ENCODE data around the gene PTPRK. TPM values are rescaled to one million over a fixed set of nuclear protein-coding genes. Genes with fewer than 3 reads are reported as not detected.
"Not testable (repeated sequence)": the region's sequence is repeated elsewhere in the genome, so short reads cannot be mapped to it uniquely, and the experiment has no call there.

The PTPRK gene
- total RNA-seq, 2 donors from 2014 or later: 0.77 to 0.78 TPM

DNA sequence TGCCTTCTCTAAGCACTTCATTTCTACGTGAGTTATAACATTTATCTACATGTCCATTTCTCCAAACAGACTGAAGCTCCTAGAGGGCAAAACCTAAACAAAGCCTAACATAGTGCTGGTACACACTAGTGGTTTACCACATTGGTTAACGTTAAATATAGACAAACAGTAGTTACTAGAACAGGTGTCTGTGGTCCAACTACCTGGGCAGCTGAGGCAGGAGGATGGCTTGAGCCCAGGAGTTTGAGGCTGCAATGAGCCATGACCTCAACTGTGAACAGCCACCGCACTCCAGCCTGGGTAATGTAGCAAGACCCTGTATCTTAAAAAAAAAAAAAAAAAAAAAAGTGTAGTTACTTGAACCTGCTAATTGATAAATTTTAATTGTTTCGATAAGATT lies 26.5 kb downstream of the PTPRK start:
- H3K9me3 ChIP-seq (ENCODE audit: control insufficient read depth, low read length, poor library complexity, severe bottlenecking): no peaks in the 10 kb centered on the region
- no peaks in the 10 kb centered on the region for H3K36me3 Mint-ChIP-seq (ENCODE audit: low read depth)
- H3K27ac Mint-ChIP-seq: no peak overlapping the region
- DNase-seq (no peak), ATAC-seq (no peak)
- peaks cover 39% of the 10 kb centered on the region for H3K27me3 Mint-ChIP-seq
- H3K4me3 Mint-ChIP-seq: no peak overlapping the region
- no peaks in the 10 kb centered on the region for H3K4me1 Mint-ChIP-seq

DNA sequence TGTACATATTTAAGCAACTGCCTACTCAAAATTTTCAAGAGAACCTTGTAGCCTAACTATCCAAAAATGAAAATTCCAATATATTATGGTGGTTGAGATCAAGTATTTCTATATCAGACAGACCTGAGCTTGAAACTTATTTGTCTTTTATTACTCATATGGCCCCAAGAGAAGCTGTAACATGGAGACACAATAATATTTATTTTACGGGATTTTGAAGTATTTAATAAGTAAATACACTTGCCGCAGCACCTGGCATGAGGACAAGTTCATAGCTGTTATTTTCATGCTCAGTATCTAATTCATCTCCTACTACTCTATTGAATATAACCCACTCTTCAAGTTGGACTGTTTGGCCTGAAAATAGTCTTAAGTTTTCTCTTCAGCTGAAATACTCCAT lies 28.0 kb downstream of the PTPRK start:
- no peak for DNase-seq
- Mint-ChIP-seq H3K4me1 (peaks cover under 1% of the 10 kb centered on the region), H3K27ac (no peak overlapping the region), H3K4me3 (no peak overlapping the region), H3K36me3 (ENCODE audit: low read depth) (no peaks in the 10 kb centered on the region), H3K27me3 (peaks cover 42% of the 10 kb centered on the region)
- no peaks in the 10 kb centered on the region for H3K9me3 ChIP-seq (ENCODE audit: control insufficient read depth, low read length, poor library complexity, severe bottlenecking)
- no peak for ATAC-seq

DNA sequence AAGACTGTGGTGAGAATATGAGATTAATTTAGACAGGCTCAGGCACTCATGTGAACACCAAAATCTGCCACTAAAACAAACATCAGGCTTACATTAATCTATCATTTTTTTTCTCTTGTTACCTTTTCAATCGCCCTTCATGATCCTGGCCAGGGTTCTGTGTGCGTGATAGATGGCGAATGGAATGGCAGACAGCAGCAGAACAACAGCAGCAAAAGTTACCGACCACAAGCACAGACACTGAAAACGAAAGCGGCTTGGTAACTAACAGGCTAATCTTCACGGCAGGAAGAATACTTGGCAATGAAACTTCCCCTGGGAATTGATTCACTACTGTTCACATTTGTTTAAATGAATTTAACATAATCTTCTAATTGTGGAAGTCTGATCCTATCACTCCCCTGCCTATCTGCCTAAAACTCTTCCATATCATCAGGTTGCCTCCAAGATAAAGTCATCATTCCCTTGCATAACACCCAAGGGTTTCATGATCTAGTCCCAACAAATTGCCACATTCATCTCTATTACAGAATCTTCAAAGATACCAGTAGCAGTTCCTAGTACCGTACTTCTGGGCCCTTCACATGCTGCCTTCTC lies 28.7 kb downstream of the PTPRK start:
- Mint-ChIP-seq H3K4me3 (peak overlapping the region; percentile 4), H3K27ac (no peak overlapping the region)

DNA sequence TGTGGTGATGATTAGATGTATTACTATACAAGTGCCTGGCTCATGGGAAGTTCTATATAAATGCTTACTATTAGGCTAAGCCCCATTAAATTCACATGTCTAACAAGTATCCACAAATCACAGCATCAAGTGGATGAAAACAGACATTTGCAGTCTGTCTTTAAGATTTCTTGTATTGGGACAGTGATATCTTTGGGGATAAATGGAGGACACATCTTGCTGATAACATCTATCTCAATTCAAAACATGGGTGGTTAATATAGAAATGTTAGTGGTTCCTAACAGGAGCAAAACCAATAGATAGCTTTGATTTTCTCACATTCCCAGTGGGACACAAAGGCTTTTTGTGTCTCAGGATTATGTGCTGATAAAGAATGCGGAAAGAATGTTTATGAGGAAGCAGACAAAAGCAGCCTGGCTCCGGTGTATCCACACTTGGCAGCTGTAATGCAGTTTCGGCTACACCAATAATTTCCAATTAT lies 29.3 kb downstream of the PTPRK start:
- Mint-ChIP-seq H3K27ac (no peak overlapping the region), H3K27me3 (peaks cover 44% of the 10 kb centered on the region), H3K36me3 (ENCODE audit: low read depth) (peaks cover 3% of the 10 kb centered on the region), H3K4me3 (no peak overlapping the region), H3K4me1 (peaks cover 4% of the 10 kb centered on the region)
- ATAC-seq (no peak), DNase-seq (no peak)
- H3K9me3 ChIP-seq (ENCODE audit: control insufficient read depth, low read length, poor library complexity, severe bottlenecking): no peaks in the 10 kb centered on the region

More for the DNA sequence above, 28.7 kb downstream of the PTPRK start:
- no peak for ATAC-seq
- peaks cover 44% of the 10 kb centered on the region for H3K27me3 Mint-ChIP-seq
- H3K36me3 Mint-ChIP-seq (ENCODE audit: low read depth): peaks cover under 1% of the 10 kb centered on the region
- DNase-seq: no peak
- no peaks in the 10 kb centered on the region for H3K9me3 ChIP-seq (ENCODE audit: control insufficient read depth, low read length, poor library complexity, severe bottlenecking)
- peaks cover 2% of the 10 kb centered on the region for H3K4me1 Mint-ChIP-seq

DNA sequence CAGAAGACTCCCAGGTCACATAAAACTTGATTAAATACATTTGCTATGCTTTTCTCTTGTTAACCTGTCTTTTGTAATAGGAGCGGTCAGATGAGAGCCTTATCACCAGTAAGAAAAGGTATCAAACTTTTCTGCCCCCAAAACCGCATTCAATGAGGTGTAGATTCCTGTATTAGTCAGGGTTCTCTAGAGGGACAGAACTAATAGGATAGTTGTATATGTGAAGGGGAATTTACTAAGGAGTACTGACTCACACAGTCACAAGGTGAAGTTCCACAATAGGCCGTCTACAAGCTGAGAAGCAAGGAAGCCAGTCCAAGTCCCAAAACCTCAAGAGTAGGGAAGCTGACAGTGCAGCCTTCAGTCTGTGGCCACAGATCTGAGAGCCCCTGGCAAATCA lies 32.7 kb downstream of the PTPRK start:
- H3K9me3 ChIP-seq (ENCODE audit: control insufficient read depth, low read length, poor library complexity, severe bottlenecking): no peaks in the 10 kb centered on the region
- Mint-ChIP-seq H3K27me3 (peaks cover 35% of the 10 kb centered on the region), H3K4me1 (peaks cover 4% of the 10 kb centered on the region), H3K27ac (no peak overlapping the region), H3K36me3 (ENCODE audit: low read depth) (peaks cover 3% of the 10 kb centered on the region), H3K4me3 (no peak overlapping the region)
- ATAC-seq (no peak), DNase-seq (no peak)

DNA sequence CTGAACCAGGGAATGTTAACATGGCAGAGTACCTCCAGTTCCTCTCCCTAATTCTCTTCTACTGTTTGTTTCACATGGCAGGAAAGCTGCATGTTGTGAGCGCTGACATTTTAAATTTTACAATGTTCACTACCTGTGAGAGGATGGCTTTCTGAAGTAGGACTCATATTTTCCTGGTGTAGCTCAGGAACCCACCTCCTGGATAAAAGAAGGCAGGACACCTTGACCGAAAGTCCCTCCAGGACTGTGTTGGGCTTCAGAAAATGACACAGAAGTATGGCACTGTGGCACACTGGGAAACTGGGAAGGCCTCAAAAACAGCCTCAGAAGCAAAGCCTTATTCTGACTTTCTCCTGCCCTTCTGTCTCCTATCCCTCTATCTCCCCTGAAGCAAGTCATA lies 33.3 kb downstream of the PTPRK start:
- Mint-ChIP-seq H3K4me3 (no peak overlapping the region), H3K27ac (no peak overlapping the region), H3K27me3 (peaks cover 28% of the 10 kb centered on the region), H3K36me3 (ENCODE audit: low read depth) (peaks cover 3% of the 10 kb centered on the region), H3K4me1 (peaks cover 4% of the 10 kb centered on the region)
- DNase-seq (no peak), ATAC-seq (no peak)
- H3K9me3 ChIP-seq (ENCODE audit: control insufficient read depth, low read length, poor library complexity, severe bottlenecking): no peaks in the 10 kb centered on the region

DNA sequence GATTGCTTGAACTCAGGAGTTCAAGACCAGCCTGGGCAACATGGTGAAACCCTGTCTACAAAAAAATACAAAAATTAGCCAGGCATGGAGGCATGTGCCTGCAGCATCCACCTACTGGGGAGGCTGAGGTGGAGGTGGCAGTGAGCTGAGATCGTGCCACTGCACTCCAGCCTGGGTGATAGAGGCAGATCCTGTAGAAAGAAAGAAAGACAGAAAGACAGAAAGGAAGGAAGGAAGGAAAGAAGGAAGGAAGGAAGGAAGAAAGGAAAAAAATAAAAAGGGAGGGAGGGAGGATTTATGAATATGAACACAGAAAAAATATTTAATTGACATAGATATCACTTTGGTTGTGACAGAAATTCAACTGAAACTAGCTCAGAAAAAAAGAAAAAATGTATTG lies 33.8 kb downstream of the PTPRK start:
- not testable (repeated sequence) for H3K9me3 ChIP-seq (ENCODE audit: control insufficient read depth, low read length, poor library complexity, severe bottlenecking); DNase-seq; H3K4me1 Mint-ChIP-seq; H3K27ac Mint-ChIP-seq; ATAC-seq; H3K4me3 Mint-ChIP-seq; H3K36me3 Mint-ChIP-seq (ENCODE audit: low read depth)
- H3K27me3 Mint-ChIP-seq: peaks cover 23% of the 10 kb centered on the region

DNA sequence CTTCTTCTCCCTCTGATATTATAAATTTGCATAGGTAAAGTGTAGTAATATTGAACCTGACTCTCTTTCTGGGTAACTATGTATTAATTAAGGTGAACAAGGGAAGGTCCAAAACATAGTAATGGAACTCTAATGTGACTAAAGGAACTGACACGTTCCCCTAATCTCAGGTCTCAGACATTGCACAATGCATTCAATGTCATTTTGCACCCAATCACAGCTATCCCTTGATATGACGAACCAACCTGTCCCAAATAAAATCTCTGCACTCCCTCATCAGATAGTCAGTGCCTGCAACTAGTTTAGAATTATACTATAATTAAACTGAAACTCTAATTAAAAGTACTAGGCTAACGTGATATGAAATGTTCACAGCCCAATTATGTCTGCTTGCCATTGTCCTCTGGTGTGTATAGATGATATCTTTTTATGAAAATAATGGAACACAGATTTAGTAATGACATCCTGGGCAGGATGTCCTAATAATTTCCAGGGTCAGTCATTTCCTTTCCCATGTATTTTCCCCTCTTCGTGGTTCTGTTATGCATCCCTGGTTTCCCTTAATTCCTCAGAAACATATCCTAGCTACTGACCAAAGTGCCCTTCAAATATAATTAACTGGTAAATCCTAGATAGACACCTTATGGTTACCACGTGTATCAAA lies 36.8 kb downstream of the PTPRK start:
- peaks cover 3% of the 10 kb centered on the region for H3K36me3 Mint-ChIP-seq (ENCODE audit: low read depth)
- H3K4me3 Mint-ChIP-seq: no peak overlapping the region
- DNase-seq: no peak
- no peaks in the 10 kb centered on the region for H3K9me3 ChIP-seq (ENCODE audit: control insufficient read depth, low read length, poor library complexity, severe bottlenecking)
- no peak overlapping the region for H3K27ac Mint-ChIP-seq
- ATAC-seq: no peak
- H3K27me3 Mint-ChIP-seq: peaks cover 10% of the 10 kb centered on the region
- peaks cover 4% of the 10 kb centered on the region for H3K4me1 Mint-ChIP-seq

DNA sequence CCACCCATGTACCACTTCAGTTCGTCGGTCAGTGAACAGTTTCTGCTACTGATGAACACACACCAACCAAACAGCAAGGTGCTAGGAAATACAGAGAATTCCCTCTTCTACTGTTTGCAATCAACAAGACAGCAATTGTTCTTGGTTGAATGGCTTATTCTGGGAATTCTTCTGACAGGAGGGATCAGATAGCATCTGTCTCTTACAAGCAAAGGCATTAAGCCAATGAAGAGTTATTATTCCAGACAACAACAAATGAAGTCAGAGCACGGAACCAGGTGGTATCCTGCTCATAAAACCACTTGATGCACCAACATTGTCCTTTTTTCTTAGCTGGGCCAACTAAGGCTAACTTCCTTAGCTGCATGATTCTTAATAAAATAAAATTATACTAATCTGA lies 37.8 kb downstream of the PTPRK start:
- Mint-ChIP-seq H3K36me3 (ENCODE audit: low read depth) (peaks cover 3% of the 10 kb centered on the region), H3K4me1 (peaks cover 9% of the 10 kb centered on the region), H3K27ac (no peak overlapping the region), H3K4me3 (no peak overlapping the region), H3K27me3 (peaks cover 10% of the 10 kb centered on the region)
- ATAC-seq (no peak), DNase-seq (no peak)
- no peaks in the 10 kb centered on the region for H3K9me3 ChIP-seq (ENCODE audit: control insufficient read depth, low read length, poor library complexity, severe bottlenecking)

DNA sequence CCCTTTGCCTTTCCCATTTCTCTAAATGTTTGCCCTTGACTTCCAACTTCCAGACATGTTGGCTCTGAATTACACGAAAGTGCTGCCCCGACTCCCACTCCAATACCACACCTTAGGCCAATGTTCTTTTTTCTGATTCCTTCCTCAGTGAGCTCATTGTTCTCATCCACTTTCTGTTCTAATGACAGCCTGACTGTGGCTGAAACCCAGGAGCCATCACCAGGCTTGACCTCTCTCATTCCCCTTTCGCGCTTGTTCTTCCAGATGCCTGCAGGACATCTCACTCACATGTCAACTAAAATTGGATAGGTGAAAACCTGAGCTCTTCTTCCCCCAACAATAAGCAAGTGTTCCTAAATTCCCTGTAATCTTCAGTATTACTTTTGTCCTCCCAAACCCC lies 40.4 kb downstream of the PTPRK start:
- no peak overlapping the region for H3K27ac Mint-ChIP-seq
- no peak for ATAC-seq
- H3K4me1 Mint-ChIP-seq: peaks cover 8% of the 10 kb centered on the region
- no peaks in the 10 kb centered on the region for H3K27me3 Mint-ChIP-seq
- H3K36me3 Mint-ChIP-seq (ENCODE audit: low read depth): no peaks in the 10 kb centered on the region
- H3K9me3 ChIP-seq (ENCODE audit: control insufficient read depth, low read length, poor library complexity, severe bottlenecking): no peaks in the 10 kb centered on the region
- DNase-seq: no peak
- H3K4me3 Mint-ChIP-seq: no peak overlapping the region

DNA sequence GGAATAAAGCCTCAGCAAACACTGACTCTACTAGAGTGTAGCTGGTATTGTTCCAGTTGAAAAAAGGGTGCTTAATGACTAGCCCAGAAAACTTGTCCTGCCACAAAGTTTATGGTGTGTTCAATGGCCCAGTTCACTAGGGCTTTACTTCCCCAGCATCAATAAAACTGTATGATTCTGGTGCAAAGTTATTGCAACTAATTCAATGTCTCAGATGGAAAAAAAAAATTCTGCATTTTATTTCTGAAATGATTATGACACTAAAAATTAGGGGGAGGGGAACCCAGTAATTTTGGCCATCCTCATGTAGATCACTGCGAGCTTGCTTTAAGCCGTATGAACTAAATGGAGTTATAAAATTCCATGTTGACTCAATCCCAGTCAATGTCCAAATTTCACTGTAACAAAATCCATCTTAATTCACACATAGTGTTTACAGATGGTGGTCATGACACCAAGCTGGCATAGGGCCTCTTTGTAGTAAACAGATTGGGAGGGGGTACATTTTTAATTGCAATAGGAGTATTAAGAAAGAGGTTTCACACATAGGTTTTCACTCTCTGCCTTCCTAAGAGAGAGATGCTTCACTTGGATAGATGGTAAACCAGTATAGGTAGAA lies 41.2 kb downstream of the PTPRK start:
- no peaks in the 10 kb centered on the region for H3K9me3 ChIP-seq (ENCODE audit: control insufficient read depth, low read length, poor library complexity, severe bottlenecking)
- DNase-seq (no peak), ATAC-seq (no peak)
- Mint-ChIP-seq H3K4me3 (peak overlapping the region; percentile 70), H3K27me3 (no peaks in the 10 kb centered on the region), H3K36me3 (ENCODE audit: low read depth) (no peaks in the 10 kb centered on the region), H3K27ac (no peak overlapping the region), H3K4me1 (peaks cover 8% of the 10 kb centered on the region)

DNA sequence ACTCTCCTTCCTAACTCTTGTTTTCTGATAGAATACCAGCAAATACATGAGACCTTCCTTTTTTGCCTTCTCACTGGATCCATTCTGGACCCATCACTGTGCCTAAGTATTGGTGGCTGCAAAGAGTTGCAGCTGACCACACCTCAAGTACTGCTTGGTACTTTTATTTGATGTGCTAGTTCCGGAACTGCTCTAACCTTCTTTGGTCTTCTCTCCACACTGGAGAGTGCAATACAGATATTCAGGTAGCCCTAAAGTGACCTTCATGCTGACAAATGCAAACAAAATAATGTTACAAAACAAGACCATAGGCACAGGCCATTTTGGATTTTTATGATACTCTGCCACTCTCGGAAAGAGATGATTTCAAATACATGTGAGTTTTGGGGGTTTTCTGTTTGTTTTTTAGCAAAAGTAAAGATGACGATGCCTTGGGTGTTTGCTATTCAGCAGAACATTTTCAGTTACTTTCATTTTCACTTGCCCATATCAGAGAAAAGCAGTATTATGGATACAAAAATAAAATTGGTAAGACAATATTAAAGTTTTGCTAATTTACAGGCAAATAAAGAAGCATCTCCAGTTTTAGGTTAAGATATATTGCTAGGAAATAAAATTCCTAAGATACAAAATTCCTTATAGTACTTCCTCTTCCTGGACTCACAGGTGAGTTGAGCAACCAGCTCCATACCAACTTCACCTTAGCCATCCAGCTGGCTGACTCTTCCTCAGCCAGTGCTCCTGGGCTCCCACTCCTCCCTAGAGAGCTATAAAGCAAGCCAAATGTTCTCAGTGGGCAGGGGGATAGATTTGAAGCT lies 42.0 kb downstream of the PTPRK start:
- DNase-seq (no peak), ATAC-seq (no peak)
- H3K4me3 Mint-ChIP-seq: peak overlapping the region; percentile 70

DNA sequence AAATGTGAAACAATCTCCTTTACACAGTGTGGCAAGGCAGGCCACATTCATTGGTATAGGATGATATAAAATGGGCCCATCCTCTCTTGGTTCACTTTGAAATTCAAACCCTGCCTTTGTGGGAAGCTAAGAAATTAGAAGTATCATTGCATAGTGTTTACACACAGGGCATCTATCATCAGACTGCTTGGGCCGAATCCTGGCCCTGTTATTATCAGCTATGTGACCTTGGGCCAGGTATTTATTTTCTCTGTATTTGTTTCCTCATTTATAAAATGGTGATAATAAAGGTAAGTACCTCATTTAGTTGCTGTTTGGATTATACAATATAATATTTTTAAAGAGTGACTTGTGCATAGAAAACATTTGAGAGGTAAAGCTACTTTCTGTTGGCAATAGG lies 45.5 kb downstream of the PTPRK start:
- H3K27ac Mint-ChIP-seq: no peak overlapping the region

More for the DNA sequence above, 42.0 kb downstream of the PTPRK start:
- no peaks in the 10 kb centered on the region for H3K36me3 Mint-ChIP-seq (ENCODE audit: low read depth)
- H3K4me1 Mint-ChIP-seq: peaks cover 8% of the 10 kb centered on the region
- H3K27me3 Mint-ChIP-seq: no peaks in the 10 kb centered on the region
- no peaks in the 10 kb centered on the region for H3K9me3 ChIP-seq (ENCODE audit: control insufficient read depth, low read length, poor library complexity, severe bottlenecking)
- peak overlapping the region; percentile 1 for H3K27ac Mint-ChIP-seq

More for the DNA sequence above, 45.5 kb downstream of the PTPRK start:
- ATAC-seq (no peak), DNase-seq (no peak)
- H3K4me3 Mint-ChIP-seq: no peak overlapping the region
- no peaks in the 10 kb centered on the region for H3K9me3 ChIP-seq (ENCODE audit: control insufficient read depth, low read length, poor library complexity, severe bottlenecking)
- H3K36me3 Mint-ChIP-seq (ENCODE audit: low read depth): no peaks in the 10 kb centered on the region
- no peaks in the 10 kb centered on the region for H3K27me3 Mint-ChIP-seq
- H3K4me1 Mint-ChIP-seq: peaks cover 8% of the 10 kb centered on the region

All from T-helper 17 cell (primary cell).